SK-N-SH treated with all-trans-retinoic acid at 6 μM for 48 hours (cell line): ENCODE data around the gene CLCN6.

Experiments used
- ATAC-seq: fragments of 200-7000 bp; cut with Tn5 transposase; 3 replicates; pipeline ENCODE4 v1.9.1; 2020; ENCODE audit warnings: mild to moderate bottlenecking, moderate library complexity
- GLIS3 ChIP-seq: fragments of 250-450 bp; sonication (Bioruptor Pico); IDR thresholded peaks from 2 replicates; pipeline ENCODE4 v1.5.0; 2020; ENCODE audit warnings: mild to moderate bottlenecking, moderate library complexity
- OSR1 ChIP-seq: fragments of 250-450 bp; sonication (Bioruptor Pico); IDR thresholded peaks from 2 replicates; pipeline ENCODE4 v1.8.0; 2022; ENCODE audit warnings: moderate library complexity, mild to moderate bottlenecking, inconsistent platforms
- TOX ChIP-seq: fragments of 250-450 bp; sonication (Bioruptor Pico); IDR thresholded peaks from 2 replicates; pipeline ENCODE4 v1.8.0; 2021; ENCODE audit warnings: mild to moderate bottlenecking, moderate library complexity, borderline replicate concordance
- TSHZ2 ChIP-seq: fragments of 250-450 bp; sonication (Bioruptor Pico); IDR thresholded peaks from 2 replicates; pipeline ENCODE4 v1.5.0; 2020; ENCODE audit warnings: mild to moderate bottlenecking, moderate library complexity
- ZC3H10 ChIP-seq: fragments of 250-450 bp; sonication (Bioruptor Pico); IDR thresholded peaks from 2 replicates; pipeline ENCODE4 v1.5.1; 2021; ENCODE audit warnings: mild to moderate bottlenecking, moderate library complexity
- ZNF565 ChIP-seq: fragments of 450-650 bp; formaldehyde crosslinking; conservative IDR thresholded peaks from 2 replicates; pipeline ENCODE4 v1.5.0; 2020; ENCODE audit warnings: low read depth, mild to moderate bottlenecking, moderate library complexity
- ZNF70 ChIP-seq: fragments of 450-650 bp; formaldehyde crosslinking; IDR thresholded peaks from 2 replicates; pipeline ENCODE4 v1.5.0; 2020; ENCODE audit warnings: mild to moderate bottlenecking, moderate library complexity

The CLCN6 gene

DNA sequence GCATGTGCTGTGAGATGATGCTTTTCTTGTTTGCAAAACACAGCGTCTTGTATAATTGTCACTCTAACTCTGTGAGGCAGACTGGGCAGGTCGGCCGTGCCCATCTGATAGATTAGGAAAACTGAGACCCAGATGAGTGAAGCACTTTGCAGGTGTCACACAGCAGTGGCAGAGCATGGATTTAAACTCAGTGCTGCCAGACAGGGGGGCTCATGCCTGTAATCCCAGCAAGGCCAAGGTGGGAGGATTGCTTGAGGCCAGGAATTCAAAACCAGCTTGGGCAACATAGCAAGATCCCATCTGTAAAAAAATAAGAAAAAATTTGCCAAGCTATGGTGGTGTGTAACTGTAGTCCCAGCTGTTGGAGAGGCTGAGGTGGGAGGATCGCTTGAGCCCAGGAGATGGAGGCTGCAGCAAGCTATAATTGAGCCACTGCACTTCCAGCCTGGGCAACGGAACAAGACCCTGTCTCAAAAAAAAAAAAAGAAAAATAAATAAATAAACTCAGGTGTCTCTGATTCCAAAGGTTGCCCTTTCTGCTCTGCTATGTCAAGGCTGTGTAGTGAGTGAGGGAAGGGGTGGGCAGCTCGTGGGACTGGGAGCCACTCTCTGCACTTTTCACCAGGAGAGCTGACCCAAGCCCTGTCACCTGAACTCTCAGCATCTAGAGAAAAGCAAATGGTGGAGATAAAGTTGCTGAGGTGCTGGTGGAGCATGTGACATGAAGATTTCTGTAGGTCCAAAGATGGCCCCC is 85.6 kb downstream of the CLCN6 start:
- TF ChIP-seq ZC3H10 (CRISPR knock-in tag) (no peak), TSHZ2 (CRISPR knock-in tag) (no peak), TOX (CRISPR knock-in tag) (no peak), GLIS3 (CRISPR knock-in tag) (no peak), ZNF70 (CRISPR knock-in tag) (no peak), ZNF565 (CRISPR knock-in tag) (no peak), OSR1 (CRISPR knock-in tag) (no peak)

More for the DNA sequence above, 85.6 kb downstream of the CLCN6 start:
- ATAC-seq, result no peak
